K562 (cell line): Measurements from ENCODE around the gene PHF5A. TPM values are rescaled to one million over a fixed set of nuclear protein-coding genes. Genes with fewer than 3 reads are reported as not detected.

Experiments
- ATF3 ChIP-seq, 2 experiments: fragments of 450-650 bp in 1 of 2; sonication (generic) in 1 of 2; formaldehyde crosslinking in 1 of 2; IDR thresholded peaks in 1 of 2; conservative IDR thresholded peaks in 1 of 2; 2 replicates each; pipeline versions ENCODE4 v1.6.1 to v1.8.1; 2016 to 2023; ENCODE audit warnings: mild to moderate bottlenecking in 2 of 2, moderate library complexity in 2 of 2, inconsistent platforms in 1 of 2, missing genetic modification reagents in 1 of 2
- CHD1 ChIP-seq: fragments of 200-600 bp; sonication (generic); IDR thresholded peaks from one replicate; pipeline ENCODE4 v1.6.1; 2012; ENCODE audit warnings: mild to moderate bottlenecking, moderate library complexity, low read length, inconsistent platforms
- IRF2 ChIP-seq: sonication (generic); formaldehyde crosslinking; IDR thresholded peaks from 2 replicates; pipeline ENCODE4 v1.8.1; 2022; ENCODE audit warnings: mild to moderate bottlenecking, missing genetic modification reagents
- MCM2 ChIP-seq: fragments of 450-650 bp; IDR thresholded peaks from 2 replicates; pipeline ENCODE4 v1.6.1; 2017; ENCODE audit warnings: low read depth, mild to moderate bottlenecking
- PHB ChIP-seq: fragments of 250-450 bp; sonication (Bioruptor Pico); IDR thresholded peaks from 2 replicates; pipeline ENCODE4 v1.5.0; 2021
- RAD21 ChIP-seq, 2 experiments: fragments of 250-450 bp in 1 of 2; fragments of 450-650 bp in 1 of 2; sonication (Bioruptor Pico) in 1 of 2; formaldehyde crosslinking in 1 of 2; IDR thresholded peaks in 1 of 2; conservative IDR thresholded peaks in 1 of 2; 2 replicates each; pipeline versions ENCODE4 v1.4.0 to v1.8.0; 2020 to 2022; ENCODE audit warnings: mild to moderate bottlenecking in 2 of 2, moderate library complexity in 1 of 2
- RAD51 ChIP-seq: fragments of 450-650 bp; IDR thresholded peaks from 2 replicates; pipeline ENCODE4 v1.7.1; 2016; ENCODE audit warnings: low read depth, mild to moderate bottlenecking, borderline replicate concordance
- SNIP1 ChIP-seq: fragments of 450-650 bp; IDR thresholded peaks from 2 replicates; pipeline ENCODE4 v1.7.1; 2017; ENCODE audit warnings: low read depth, mild to moderate bottlenecking
- ZBTB26 ChIP-seq: fragments of 450-650 bp; formaldehyde crosslinking; IDR thresholded peaks from 2 replicates; pipeline ENCODE4 v1.4.0; 2022; ENCODE audit warnings: missing genetic modification characterization
- ZFPM2 ChIP-seq: fragments of 250-450 bp; sonication (Bioruptor Pico); IDR thresholded peaks from 2 replicates; pipeline ENCODE4 v1.5.1; 2022; ENCODE audit warnings: mild to moderate bottlenecking
- ZNF175 ChIP-seq: fragments of 200-800 bp; sonication (Bioruptor generic); IDR thresholded peaks from 2 replicates; pipeline ENCODE4 v1.6.1; 2016; ENCODE audit warnings: low read depth, mild to moderate bottlenecking, missing genetic modification characterization, missing compliant biosample characterization
- ZNF184 ChIP-seq: sonication (generic); formaldehyde crosslinking; IDR thresholded peaks from 2 replicates; pipeline ENCODE4 v1.5.0; 2020; ENCODE audit warnings: missing genetic modification reagents
- ZNF778 ChIP-seq: fragments of 450-650 bp; formaldehyde crosslinking; IDR thresholded peaks from 2 replicates; pipeline ENCODE4 v1.4.0; 2020; ENCODE audit warnings: mild to moderate bottlenecking, moderate library complexity
- polyA plus RNA-seq, 8 experiments: library from polyadenylated mRNA; depleted of rRNA in 4 of 8; stranded (reverse) in 5 of 8; unstranded in 3 of 8; fragments of >200 nt; fragmentation: Nextera tagmentation in 2 of 8; fragmentation: Illumina TruSeq in 1 of 8; extraction: Ambion mirVana in 2 of 8; extraction: Trizol in 1 of 8; gene quantifications; 2 replicates each; pipeline versions ENCODE4 v1.2.1 to v1.2.3, GENCODE V29; 2011 to 2014; ENCODE audit warnings: inconsistent platforms in 1 of 8, missing spikeins in 1 of 8
- total RNA-seq, 7 experiments: library from RNA; depleted of rRNA in 6 of 7; stranded (reverse); fragments of >200 nt in 6 of 7; fragmentation: Illumina TruSeq in 2 of 7; extraction: Trizol in 2 of 7; gene quantifications; 2 replicates each; pipeline versions ENCODE4 v1.2.1 to v1.2.3, GENCODE V29; 2011 to 2021; ENCODE audit warnings: low replicate concordance in 1 of 7
- TF ChIP-seq, protein P1 (sequence below), 2 experiments: fragments of 450-650 bp; IDR thresholded peaks; 2 replicates each; pipeline ENCODE4 v1.6.1; 2016; ENCODE audit warnings: mild to moderate bottlenecking in 2 of 2, borderline replicate concordance in 1 of 2, low read depth in 1 of 2, moderate library complexity in 1 of 2
- TF ChIP-seq, protein P2 (sequence below): sonication (generic); formaldehyde crosslinking; IDR thresholded peaks from 2 replicates; pipeline ENCODE4 v1.8.1; 2023; ENCODE audit warnings: mild to moderate bottlenecking, missing genetic modification reagents

Gene PHF5A
- total and polyA plus RNA-seq, 9 of the 15 experiments (the other 6 are each of a cell fraction or from before 2014, with no cell fraction given): 14.2 to 144 (median 101) TPM

DNA sequence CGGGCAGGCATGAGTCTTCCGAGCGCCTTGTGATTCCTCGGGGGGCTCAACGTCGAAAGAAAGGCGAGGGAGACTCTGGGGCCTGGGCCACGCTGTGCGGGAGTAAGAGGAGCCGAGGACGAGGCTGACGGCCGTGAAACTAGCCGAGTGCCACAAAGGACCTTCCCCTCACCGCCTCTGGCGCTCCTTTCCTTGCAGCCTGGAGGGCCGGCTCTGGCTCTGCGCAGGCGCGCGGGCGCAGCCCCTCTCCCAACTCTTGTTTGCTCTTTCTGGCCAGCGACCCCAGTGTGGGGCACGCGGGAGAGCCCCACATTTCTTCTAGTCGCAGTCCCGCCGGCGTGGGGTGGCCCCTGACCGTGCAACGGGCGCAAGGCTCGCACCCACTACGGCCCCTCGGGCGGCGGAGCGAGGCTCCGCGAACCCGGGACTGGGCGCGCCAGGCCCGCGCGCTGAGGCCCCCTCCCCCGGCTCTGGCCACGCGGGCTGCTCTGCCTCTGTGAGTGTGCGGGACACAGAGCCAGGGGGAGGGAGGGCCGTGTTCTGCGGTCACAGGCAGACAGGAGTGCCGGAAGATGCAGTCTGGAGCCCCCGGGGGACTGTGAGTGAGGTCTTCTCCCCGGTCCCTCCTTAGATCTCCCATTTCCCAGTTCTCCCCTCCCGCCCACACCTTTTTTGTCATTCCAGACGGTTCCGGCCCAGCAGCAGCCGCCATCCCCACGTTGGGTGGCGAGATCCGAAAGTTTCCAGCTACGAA lies 20.9 kb downstream of the PHF5A start (continued):
- TF ChIP-seq, protein P1, sequence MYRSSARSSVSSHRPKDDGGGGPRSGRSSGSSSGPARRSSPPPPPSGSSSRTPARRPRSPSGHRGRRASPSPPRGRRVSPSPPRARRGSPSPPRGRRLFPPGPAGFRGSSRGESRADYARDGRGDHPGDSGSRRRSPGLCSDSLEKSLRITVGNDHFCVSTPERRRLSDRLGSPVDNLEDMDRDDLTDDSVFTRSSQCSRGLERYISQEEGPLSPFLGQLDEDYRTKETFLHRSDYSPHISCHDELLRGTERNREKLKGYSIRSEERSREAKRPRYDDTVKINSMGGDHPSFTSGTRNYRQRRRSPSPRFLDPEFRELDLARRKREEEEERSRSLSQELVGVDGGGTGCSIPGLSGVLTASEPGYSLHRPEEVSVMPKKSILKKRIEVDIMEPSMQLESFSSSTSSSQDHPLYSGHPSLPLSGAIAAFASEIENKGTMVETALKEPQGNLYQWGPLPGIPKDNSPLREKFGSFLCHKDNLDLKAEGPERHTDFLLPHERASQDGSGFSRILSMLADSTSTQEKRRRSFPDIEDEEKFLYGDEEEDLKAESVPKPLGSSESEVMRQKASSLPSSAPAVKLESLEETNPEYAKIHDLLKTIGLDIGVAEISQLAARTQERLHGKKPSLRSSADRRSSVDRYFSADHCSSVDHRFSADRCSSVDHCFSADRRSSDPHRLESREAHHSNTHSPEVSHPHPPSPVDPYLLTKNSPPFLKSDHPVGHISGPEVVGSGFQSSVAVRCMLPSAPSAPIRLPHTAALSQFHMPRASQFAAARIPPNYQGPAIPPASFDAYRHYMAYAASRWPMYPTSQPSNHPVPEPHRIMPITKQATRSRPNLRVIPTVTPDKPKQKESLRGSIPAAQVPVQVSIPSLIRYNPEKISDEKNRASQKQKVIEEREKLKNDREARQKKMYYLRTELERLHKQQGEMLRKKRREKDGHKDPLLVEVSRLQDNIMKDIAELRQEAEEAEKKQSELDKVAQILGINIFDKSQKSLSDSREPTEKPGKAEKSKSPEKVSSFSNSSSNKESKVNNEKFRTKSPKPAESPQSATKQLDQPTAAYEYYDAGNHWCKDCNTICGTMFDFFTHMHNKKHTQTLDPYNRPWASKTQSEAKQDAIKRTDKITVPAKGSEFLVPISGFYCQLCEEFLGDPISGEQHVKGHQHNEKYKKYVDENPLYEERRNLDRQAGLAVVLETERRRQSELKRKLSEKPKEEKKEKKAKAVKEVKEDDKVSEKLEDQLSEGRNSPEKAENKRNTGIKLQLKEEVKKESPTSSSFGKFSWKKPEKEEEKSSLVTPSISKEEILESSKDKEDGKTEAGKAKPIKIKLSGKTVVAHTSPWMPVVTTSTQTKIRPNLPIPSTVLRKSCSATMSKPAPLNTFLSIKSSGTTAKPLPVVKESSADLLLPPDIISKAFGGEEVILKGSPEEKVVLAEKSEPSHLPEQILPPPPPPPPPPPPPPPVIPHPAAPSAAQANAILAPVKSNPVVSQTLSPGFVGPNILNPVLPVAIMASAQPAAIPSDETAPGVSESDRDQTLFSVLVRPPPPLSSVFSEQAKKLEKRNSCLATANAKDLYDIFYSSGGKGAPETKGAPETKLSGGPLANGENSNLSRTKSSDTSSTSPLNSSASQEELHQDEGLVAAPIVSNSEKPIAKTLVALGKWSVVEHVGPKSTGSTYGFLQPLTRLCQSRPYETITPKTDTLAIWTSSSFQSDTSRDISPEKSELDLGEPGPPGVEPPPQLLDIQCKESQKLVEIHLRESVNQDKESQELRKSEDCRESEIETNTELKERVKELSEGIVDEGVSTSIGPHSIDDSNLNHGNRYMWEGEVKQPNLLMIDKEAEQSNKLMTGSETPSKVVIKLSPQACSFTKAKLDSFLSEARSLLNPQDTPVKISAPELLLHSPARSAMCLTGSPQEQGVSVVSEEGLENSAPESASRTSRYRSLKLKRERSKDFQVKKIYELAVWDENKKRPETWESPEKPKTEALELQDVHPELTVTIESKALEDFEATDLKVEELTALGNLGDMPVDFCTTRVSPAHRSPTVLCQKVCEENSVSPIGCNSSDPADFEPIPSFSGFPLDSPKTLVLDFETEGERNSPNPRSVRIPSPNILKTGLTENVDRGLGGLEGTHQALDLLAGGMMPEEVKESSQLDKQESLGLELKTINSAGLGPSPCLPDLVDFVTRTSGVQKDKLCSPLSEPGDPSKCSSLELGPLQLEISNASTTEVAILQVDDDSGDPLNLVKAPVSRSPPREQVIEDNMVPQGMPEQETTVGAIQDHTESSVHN (IDR thresholded peaks at IDR 0.05; ENCODE audit: borderline replicate concordance in 1 of 2, low read depth in 1 of 2): no peak
- no peak for TF ChIP-seq ZBTB26 (CRISPR knock-in tag)
- no peak for TF ChIP-seq SNIP1
- no peak for TF ChIP-seq ZNF184 (CRISPR knock-in tag)
- TF ChIP-seq CHD1: peak; percentile 30
- TF ChIP-seq RAD21 (CRISPR knock-in tag; conservative IDR thresholded peaks at IDR 0.05 in 1 of 2, IDR thresholded peaks at IDR 0.05 in 1 of 2): no peak
- no peak for TF ChIP-seq RAD51
- no peak for TF ChIP-seq ZNF175 (CRISPR knock-in tag)
- no peak for TF ChIP-seq MCM2
- TF ChIP-seq IRF2 (CRISPR knock-in tag): no peak
- TF ChIP-seq ZFPM2 (CRISPR knock-in tag): no peak
- TF ChIP-seq PHB (CRISPR knock-in tag): no peak
- TF ChIP-seq, protein P2, sequence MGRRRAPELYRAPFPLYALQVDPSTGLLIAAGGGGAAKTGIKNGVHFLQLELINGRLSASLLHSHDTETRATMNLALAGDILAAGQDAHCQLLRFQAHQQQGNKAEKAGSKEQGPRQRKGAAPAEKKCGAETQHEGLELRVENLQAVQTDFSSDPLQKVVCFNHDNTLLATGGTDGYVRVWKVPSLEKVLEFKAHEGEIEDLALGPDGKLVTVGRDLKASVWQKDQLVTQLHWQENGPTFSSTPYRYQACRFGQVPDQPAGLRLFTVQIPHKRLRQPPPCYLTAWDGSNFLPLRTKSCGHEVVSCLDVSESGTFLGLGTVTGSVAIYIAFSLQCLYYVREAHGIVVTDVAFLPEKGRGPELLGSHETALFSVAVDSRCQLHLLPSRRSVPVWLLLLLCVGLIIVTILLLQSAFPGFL: no peak
- no peak for TF ChIP-seq ZNF778 (CRISPR knock-in tag)
- TF ChIP-seq ATF3 (IDR thresholded peaks at IDR 0.05): no peak
- TF ChIP-seq ATF3 (CRISPR knock-in tag; conservative IDR thresholded peaks at IDR 0.05): no peak
